Right atrium auricular region (tissue), 2 donors: ENCODE results near the gene PCMT1. TPM values are rescaled to one million over a fixed set of nuclear protein-coding genes. Genes with fewer than 3 reads are reported as not detected.

Experiments used
- DNase-seq: peaks from one replicate; pipeline ENCODE4 v3.0.0-alpha.2; 2019; ENCODE audit warnings: low spot score
- H3K27ac ChIP-seq, 2 donors: fragments of 200-600 bp; sonication (generic); 1 replicate in 1 of 2; 2 replicates in 1 of 2; pipeline ENCODE4 v1.5.1; 2016 to 2019
- H3K27me3 ChIP-seq, 2 donors: fragments of 200-600 bp; sonication (generic); one replicate each; pipeline versions ENCODE4 v1.5.1 to v1.6.0; 2017 to 2019
- H3K36me3 ChIP-seq: fragments of 200-600 bp; sonication (generic); one replicate; pipeline ENCODE4 v1.5.1; 2016
- H3K4me1 ChIP-seq, 2 donors: fragments of 200-600 bp; sonication (generic); one replicate each; pipeline versions ENCODE4 v1.5.1 to v1.6.0; 2017 to 2019
- H3K4me3 ChIP-seq, 2 donors: fragments of 200-600 bp; sonication (generic); 1 replicate in 1 of 2; 2 replicates in 1 of 2; pipeline ENCODE4 v1.5.1; 2017 to 2019; ENCODE audit warnings: mild to moderate bottlenecking in 1 of 2, moderate library complexity in 1 of 2
- H3K9me3 ChIP-seq, 2 donors: fragments of 200-600 bp; sonication (generic); one replicate each; pipeline ENCODE4 v1.5.1; 2019
- CTCF ChIP-seq, 2 donors: fragments of 200-600 bp; sonication (generic); IDR thresholded peaks; one replicate each; pipeline ENCODE4 v1.5.1; 2019; ENCODE audit warnings: antibody characterized with exemption in 2 of 2
- total RNA-seq, 2 donors: library from RNA; depleted of rRNA; stranded (reverse); fragments of >200 nt; gene quantifications; one replicate each; pipeline ENCODE4 v1.1.0, GENCODE V29; 2016

The PCMT1 gene
- total RNA-seq, 2 donors from 2014 or later = 99.8 to 106 TPM

GRCh38 chr6:149725785-149726184 is 23.8 kb upstream of the PCMT1 start:
- no peak overlapping the region for H3K4me3 ChIP-seq
- no peak for DNase-seq
- H3K27ac ChIP-seq = no peak overlapping the region
- peaks cover 26% of the 10 kb centered on the region for H3K36me3 ChIP-seq
- no peak for TF ChIP-seq CTCF (IDR thresholded peaks at IDR 0.05)
- no peaks in the 10 kb centered on the region for H3K4me1 ChIP-seq
- no peaks in the 10 kb centered on the region for H3K27me3 ChIP-seq
- no peaks in the 10 kb centered on the region for H3K9me3 ChIP-seq

GRCh38 chr6:149727793-149728498 is 21.6 kb upstream of the PCMT1 start:
- no peak for DNase-seq
- H3K4me1 ChIP-seq = no peaks in the 10 kb centered on the region
- peaks cover 33% of the 10 kb centered on the region for H3K36me3 ChIP-seq
- H3K4me3 ChIP-seq = no peak overlapping the region
- H3K27ac ChIP-seq = no peak overlapping the region
- no peaks in the 10 kb centered on the region for H3K27me3 ChIP-seq
- no peaks in the 10 kb centered on the region for H3K9me3 ChIP-seq
- no peak for TF ChIP-seq CTCF (IDR thresholded peaks at IDR 0.05)

GRCh38 chr6:149728499-149729234 is 20.9 kb upstream of the PCMT1 start:
- H3K4me3 ChIP-seq = no peak overlapping the region
- H3K27ac ChIP-seq = no peak overlapping the region
- H3K4me1 ChIP-seq = no peaks in the 10 kb centered on the region

GRCh38 chr6:149729824-149730223 is 19.7 kb upstream of the PCMT1 start:
- Histone ChIP-seq H3K4me3 (no peak overlapping the region), H3K9me3 (no peaks in the 10 kb centered on the region), H3K27ac (no peak overlapping the region), H3K36me3 (peaks cover 42% of the 10 kb centered on the region), H3K27me3 (no peaks in the 10 kb centered on the region), H3K4me1 (no peaks in the 10 kb centered on the region)
- no peak for TF ChIP-seq CTCF (IDR thresholded peaks at IDR 0.05)
- no peak for DNase-seq

More at GRCh38 chr6:149728499-149729234, 20.9 kb upstream of the PCMT1 start:
- no peak for DNase-seq
- H3K27me3 ChIP-seq = no peaks in the 10 kb centered on the region
- TF ChIP-seq CTCF (IDR thresholded peaks at IDR 0.05) = no peak
- no peaks in the 10 kb centered on the region for H3K9me3 ChIP-seq
- H3K36me3 ChIP-seq = peaks cover 33% of the 10 kb centered on the region

- Histone ChIP-seq H3K36me3 (peaks cover 60% of the 10 kb centered on the region), H3K4me1 (no peaks in the 10 kb centered on the region), H3K9me3 (no peaks in the 10 kb centered on the region), H3K27ac (no peak overlapping the region), H3K4me3 (no peak overlapping the region), H3K27me3 (no peaks in the 10 kb centered on the region)
- TF ChIP-seq CTCF (IDR thresholded peaks at IDR 0.05) = no peak
- DNase-seq = no peak
Observed at GRCh38 chr6:149733089-149733720, 16.3 kb upstream of the PCMT1 start.
